ENCODE measurements around the gene CCDC7.
"Not testable (repeated sequence)": the region's sequence is repeated elsewhere in the genome, so short reads cannot be mapped to it uniquely, and the experiment has no call there.

Gene CCDC7

DNA sequence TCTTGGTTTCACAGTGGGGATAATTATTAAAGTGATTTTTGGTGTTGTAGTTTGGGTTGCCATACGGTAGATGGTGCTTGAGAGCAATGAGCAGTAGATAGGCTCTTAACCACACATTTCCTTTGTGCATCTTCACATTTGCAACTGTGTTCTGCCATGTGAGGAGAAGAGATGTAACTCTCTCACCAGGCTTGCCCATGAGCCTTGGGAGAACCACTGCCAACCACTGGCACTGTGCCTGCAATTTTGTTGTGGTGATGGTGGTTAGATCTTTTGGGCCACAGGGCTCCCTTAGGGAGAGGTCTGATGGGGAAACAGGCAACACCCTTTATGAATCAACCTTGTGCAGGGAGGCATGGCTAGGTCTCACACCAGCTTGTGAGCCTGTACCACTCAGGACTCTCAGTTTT, 204.3 kb downstream of the CCDC7 start:
- H3K79me2 ChIP-seq: no peaks in the 10 kb centered on the region
- no peak overlapping the region for H3K4me3 ChIP-seq (ENCODE audit: low read depth, low read length)
- no peak overlapping the region for H3K27ac ChIP-seq
- no peak overlapping the region for H3K4me2 ChIP-seq (ENCODE audit: low read length)
- peaks cover 3% of the 10 kb centered on the region for H3K9me3 ChIP-seq (ENCODE audit: control insufficient read depth, low read length)
- H3K36me3 ChIP-seq (ENCODE audit: control insufficient read depth, insufficient read depth, low read length): no peaks in the 10 kb centered on the region
- no peak for TF ChIP-seq CTCF (IDR thresholded peaks at IDR 0.05)
- no peaks in the 10 kb centered on the region for H3K4me1 ChIP-seq
- H3K9ac ChIP-seq: no peak overlapping the region
- H3K27me3 ChIP-seq (ENCODE audit: control insufficient read depth, insufficient read depth, low read length): no peaks in the 10 kb centered on the region
- no peak overlapping the region for H2AFZ ChIP-seq

DNA sequence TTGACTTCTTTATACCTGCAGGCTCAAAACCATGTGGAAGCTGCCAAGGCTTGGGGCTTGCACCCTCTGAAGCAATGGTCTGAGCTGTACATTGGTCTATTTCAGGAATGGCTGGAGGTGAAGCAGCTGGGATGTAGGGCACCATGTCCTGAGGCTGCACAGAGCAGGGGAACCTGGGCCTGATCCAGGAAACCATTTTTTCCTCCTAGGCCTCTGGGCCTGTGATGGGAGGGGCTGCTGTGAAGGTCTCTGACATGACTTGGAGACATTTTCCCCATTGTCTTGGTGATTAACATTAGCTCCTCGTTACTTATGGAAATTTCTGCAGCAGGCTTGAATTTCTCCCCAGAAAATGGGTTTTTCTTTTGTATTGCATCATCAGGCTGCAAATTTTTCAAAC, 211.5 kb downstream of the CCDC7 start:
- not testable (repeated sequence) for H3K9ac ChIP-seq; H3K27me3 ChIP-seq (ENCODE audit: control insufficient read depth, insufficient read depth, low read length); H3K9me3 ChIP-seq (ENCODE audit: control insufficient read depth, low read length); H3K79me2 ChIP-seq; H3K4me2 ChIP-seq (ENCODE audit: low read length); H2AFZ ChIP-seq; H3K4me1 ChIP-seq; H3K4me3 ChIP-seq (ENCODE audit: low read depth, low read length); H3K36me3 ChIP-seq (ENCODE audit: control insufficient read depth, insufficient read depth, low read length); H3K27ac ChIP-seq

- no peak overlapping the region for H3K4me2 ChIP-seq (ENCODE audit: low read length)
- TF ChIP-seq CTCF (IDR thresholded peaks at IDR 0.05): no peak
- H3K79me2 ChIP-seq: no peaks in the 10 kb centered on the region
Measured at GRCh38 chr10:32661346-32661745, 215.4 kb downstream of the CCDC7 start.

GRCh38 chr10:32680803-32681557, 235.0 kb downstream of the CCDC7 start:
- Histone ChIP-seq H3K4me3 (ENCODE audit: low read depth, low read length) (no peak overlapping the region), H3K79me2 (no peaks in the 10 kb centered on the region), H3K27ac (no peak overlapping the region), H3K9me3 (ENCODE audit: control insufficient read depth, low read length) (no peaks in the 10 kb centered on the region), H3K36me3 (ENCODE audit: control insufficient read depth, insufficient read depth, low read length) (no peaks in the 10 kb centered on the region), H3K27me3 (ENCODE audit: control insufficient read depth, insufficient read depth, low read length) (no peaks in the 10 kb centered on the region), H2AFZ (no peak overlapping the region), H3K4me2 (ENCODE audit: low read length) (no peak overlapping the region), H3K9ac (no peak overlapping the region), H3K4me1 (no peaks in the 10 kb centered on the region)
- TF ChIP-seq CTCF (IDR thresholded peaks at IDR 0.05): no peak

More at GRCh38 chr10:32661346-32661745, 215.4 kb downstream of the CCDC7 start:
- no peak overlapping the region for H3K27ac ChIP-seq
- no peaks in the 10 kb centered on the region for H3K36me3 ChIP-seq (ENCODE audit: control insufficient read depth, insufficient read depth, low read length)
- H3K9me3 ChIP-seq (ENCODE audit: control insufficient read depth, low read length): no peaks in the 10 kb centered on the region
- H3K4me3 ChIP-seq (ENCODE audit: low read depth, low read length): no peak overlapping the region
- no peak overlapping the region for H2AFZ ChIP-seq
- no peaks in the 10 kb centered on the region for H3K4me1 ChIP-seq
- H3K9ac ChIP-seq: no peak overlapping the region
- H3K27me3 ChIP-seq (ENCODE audit: control insufficient read depth, insufficient read depth, low read length): no peaks in the 10 kb centered on the region

DNA sequence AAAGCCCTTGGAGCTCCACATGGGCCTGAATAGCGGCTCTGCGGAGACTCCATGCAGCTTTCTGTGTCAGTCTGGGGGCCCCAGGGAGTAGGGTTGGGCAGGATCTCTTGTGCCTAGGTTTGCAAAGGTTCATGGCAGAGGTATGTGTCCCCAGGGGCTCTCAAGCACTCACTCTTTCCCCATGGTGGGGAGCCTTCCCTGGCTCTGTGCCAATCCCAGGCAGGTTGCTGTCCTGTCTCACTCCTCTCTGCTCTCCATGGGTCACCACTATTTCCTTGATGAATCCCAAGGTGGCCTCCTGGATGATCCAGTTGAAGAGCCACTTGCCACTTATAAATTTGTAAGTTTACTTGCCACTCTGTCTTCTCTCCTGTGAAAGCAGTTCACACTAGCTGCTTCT, 238.4 kb downstream of the CCDC7 start:
- no peak overlapping the region for H2AFZ ChIP-seq
- no peak overlapping the region for H3K4me3 ChIP-seq (ENCODE audit: low read depth, low read length)
- H3K27ac ChIP-seq: no peak overlapping the region
- no peak overlapping the region for H3K4me2 ChIP-seq (ENCODE audit: low read length)
- H3K9me3 ChIP-seq (ENCODE audit: control insufficient read depth, low read length): no peaks in the 10 kb centered on the region
- H3K79me2 ChIP-seq: no peaks in the 10 kb centered on the region
- no peaks in the 10 kb centered on the region for H3K27me3 ChIP-seq (ENCODE audit: control insufficient read depth, insufficient read depth, low read length)
- no peak for TF ChIP-seq CTCF (IDR thresholded peaks at IDR 0.05)
- H3K36me3 ChIP-seq (ENCODE audit: control insufficient read depth, insufficient read depth, low read length): no peaks in the 10 kb centered on the region
- H3K9ac ChIP-seq: no peak overlapping the region
- H3K4me1 ChIP-seq: no peaks in the 10 kb centered on the region

Measured in parathyroid adenoma (tissue), 2 donors.